ENCODE data around the gene TRAPPC3L.

GRCh38 chr6:116543149-116543548 is 2.3 kb downstream of the TRAPPC3L start:
- TF ChIP-seq CTCF (IDR thresholded peaks at IDR 0.05) (no peak), EP300 (IDR thresholded peaks at IDR 0.05) (no peak), SMC3 (IDR thresholded peaks at IDR 0.05) (no peak), KDM1A (IDR thresholded peaks at IDR 0.05; ENCODE audit: low read depth) (no peak), SREBF2 (IDR thresholded peaks at IDR 0.05) (no peak), E2F6 (IDR thresholded peaks at IDR 0.05; ENCODE audit: borderline replicate concordance, low read depth) (no peak), FOSL2 (IDR thresholded peaks at IDR 0.05) (no peak), FOSL2 (CRISPR knock-in tag; IDR thresholded peaks at IDR 0.05) (no peak)

Measured in A549 (cell line).